ENCODE results near the gene FAM221A.
"Not testable (repeated sequence)": the region's sequence is repeated elsewhere in the genome, so short reads cannot be mapped to it uniquely, and the experiment has no call there.

FAM221A gene, protein sequence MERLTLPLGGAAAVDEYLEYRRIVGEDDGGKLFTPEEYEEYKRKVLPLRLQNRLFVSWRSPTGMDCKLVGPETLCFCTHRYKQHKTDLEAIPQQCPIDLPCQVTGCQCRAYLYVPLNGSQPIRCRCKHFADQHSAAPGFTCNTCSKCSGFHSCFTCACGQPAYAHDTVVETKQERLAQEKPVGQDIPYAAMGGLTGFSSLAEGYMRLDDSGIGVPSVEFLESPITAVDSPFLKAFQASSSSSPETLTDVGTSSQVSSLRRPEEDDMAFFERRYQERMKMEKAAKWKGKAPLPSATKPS

DNA sequence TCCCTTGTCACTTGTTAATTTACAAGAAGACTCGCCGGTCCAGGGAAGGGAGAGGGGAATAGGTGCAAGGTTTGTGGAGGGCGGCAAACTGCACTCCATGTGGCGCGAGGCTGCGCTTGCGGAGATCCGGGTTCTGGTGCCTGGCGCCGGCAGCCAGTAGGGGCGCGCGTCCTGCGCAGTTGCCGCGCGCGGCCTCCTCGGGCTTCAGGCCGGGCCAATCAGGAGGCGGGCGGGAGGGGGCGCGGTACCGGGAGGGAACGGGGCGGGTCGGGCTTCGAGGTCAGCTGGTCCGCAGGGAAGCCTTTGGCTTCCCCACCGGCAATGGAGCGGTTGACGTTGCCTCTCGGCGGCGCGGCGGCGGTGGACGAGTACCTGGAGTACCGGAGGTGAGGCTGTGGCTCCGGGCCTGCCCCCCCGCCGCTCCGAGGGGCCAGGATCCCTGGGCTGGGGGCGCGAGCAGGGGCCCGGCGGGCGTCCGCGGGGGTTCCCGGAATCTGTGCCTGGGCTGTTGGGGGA, at the start of gene FAM221A:
TSS of gene FAM221A (plus strand) at position 302 of the 516 bp plus-strand sequence. CDS start at position 322, 20 bp downstream.
- DNase-seq = peak; percentile 62

DNA sequence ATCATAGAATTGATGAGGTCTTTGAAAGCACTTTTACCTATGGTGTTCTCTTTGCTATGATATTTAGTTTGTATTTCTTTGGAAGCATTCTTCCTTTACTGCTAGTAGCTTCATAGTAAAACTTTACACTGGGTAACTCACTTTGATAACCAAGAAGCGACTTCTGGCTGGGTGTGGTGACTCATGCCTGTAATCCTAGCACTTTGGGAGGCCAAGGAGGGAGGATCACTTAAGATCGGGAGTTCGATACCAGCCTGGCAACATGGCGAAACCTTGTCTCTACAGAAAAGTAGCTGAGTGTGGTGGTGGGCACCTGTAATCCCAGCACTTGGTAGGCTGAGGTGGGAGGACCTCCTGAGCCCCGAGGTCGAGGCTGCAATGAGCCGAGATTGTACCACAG, 46.6 kb upstream of the FAM221A start:
- DNase-seq = no peak

DNA sequence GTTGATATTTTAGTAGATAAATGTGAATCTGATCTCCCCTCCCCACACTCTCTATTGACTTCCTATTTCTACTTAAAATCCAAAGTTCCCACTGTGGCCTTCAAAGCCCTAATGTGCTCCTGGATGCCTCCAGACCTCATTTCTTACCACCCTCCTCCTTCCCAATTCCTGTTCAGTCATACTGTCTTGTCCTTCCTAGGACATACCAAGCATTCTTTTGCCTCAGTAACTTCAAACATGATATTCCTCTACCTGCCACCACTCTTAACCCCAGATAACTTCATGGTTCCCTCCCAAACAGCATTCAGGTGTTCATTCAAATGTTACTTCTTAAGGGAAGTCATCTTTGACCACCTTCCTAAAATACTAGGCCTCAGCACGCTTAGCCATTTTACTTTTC, 34.2 kb upstream of the FAM221A start:
- DNase-seq = no peak

DNA sequence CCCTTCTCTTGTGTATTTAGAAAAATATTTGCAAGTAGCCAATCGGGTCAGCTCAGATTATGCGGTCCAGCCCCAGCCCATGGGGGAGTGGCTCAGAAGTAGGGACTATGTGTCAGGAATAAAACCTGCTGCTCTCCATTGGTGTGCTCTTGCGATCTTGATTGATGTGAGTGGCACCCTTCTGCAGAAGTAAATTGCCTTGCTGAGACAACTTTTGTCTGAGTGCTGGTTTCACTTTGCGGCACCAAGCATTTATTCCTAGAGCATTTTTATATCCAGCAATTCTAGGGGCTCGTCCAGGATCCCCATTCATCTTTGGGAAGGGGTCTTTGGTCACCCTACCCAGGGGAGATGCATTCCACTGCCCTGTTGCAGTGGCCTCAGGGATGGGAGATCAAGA, 26.1 kb upstream of the FAM221A start:
- DNase-seq = no peak

DNA sequence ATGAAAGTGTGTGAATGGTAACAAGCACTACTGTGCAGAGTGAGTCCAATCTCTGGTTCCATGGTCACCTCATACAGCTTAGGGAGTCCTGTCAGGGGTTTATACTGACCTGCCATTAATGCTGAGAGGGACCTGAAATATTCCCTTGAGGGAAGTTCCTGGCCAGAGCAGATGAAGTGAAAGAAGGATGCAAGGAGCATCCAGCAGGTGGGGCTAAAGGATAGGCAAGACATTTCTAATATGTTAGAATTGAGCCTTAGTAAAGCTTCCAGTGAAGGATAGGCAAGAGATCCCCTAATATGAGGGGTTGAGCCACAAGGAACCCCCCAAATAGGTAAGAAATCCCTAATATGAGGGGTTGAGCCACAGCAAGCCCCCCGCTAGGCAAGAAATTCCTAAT, 25.5 kb upstream of the FAM221A start:
- DNase-seq = peak; percentile 3

DNA sequence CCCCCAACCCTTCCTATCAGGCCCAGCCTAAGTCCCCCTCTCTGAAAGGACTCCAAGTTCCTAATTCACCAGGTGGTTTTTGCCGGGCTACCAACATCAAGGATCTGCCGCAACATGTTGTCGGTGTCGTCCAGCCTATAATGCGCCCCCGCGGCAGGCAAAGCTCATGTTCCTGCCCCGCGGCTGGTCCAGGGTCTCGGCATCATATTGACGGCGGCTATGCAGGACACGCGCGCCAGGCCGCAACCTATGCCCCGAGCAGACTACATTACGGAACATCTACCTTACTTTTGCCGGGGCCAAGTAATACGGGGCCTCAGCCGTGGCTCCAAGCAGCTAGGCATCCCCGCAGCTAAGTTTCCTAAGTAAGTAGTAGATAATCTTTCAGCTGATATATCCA, 24.6 kb upstream of the FAM221A start:
- no peak for DNase-seq

DNA sequence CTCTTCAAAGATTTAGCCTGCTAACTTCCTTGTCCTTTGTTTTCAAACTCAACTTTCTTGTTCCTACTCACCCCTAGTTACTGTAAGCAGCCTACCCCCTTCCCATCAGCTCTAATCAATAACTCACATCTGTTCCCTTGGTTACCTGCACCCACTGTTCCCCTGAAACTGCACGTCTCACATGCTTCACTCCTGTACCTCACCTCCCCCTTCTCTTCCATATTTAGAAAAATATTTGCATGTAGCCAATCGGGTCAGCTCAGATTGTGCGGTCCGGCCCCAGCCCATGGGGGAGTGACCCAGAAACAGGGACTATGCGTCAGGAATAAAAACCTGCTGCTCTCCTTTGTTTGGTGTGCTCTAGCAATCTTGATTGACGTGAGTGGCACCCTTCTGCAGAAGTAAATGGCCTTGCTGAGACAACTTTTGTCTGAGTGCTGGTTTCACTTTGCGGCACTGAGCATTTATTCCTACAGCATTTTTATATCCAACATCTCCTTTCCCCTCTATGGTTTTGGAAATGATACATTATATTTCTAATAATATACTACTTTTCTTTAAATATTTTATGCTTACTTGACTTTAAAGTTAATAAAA, 21.1 kb upstream of the FAM221A start:
- DNase-seq = no peak

DNA sequence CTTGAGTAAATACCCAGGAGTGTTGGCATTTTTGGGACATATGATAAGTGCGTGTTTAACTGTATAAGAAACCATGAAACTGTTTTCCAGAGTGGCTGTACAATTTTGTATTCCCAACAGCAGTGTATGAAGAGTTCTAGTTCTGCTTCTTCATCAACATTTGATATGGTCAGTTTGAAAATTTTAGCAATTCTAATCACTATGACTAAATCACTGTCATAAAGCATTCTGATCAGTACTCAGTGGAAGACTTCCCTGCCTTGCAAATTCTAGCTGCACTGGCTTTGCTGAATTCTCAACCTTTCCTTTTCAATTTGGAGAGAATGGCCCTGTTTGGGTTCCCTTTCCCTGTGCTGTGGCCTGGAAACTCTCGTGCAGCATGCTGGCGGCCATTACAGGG, 18.6 kb upstream of the FAM221A start:
- DNase-seq = no peak

DNA sequence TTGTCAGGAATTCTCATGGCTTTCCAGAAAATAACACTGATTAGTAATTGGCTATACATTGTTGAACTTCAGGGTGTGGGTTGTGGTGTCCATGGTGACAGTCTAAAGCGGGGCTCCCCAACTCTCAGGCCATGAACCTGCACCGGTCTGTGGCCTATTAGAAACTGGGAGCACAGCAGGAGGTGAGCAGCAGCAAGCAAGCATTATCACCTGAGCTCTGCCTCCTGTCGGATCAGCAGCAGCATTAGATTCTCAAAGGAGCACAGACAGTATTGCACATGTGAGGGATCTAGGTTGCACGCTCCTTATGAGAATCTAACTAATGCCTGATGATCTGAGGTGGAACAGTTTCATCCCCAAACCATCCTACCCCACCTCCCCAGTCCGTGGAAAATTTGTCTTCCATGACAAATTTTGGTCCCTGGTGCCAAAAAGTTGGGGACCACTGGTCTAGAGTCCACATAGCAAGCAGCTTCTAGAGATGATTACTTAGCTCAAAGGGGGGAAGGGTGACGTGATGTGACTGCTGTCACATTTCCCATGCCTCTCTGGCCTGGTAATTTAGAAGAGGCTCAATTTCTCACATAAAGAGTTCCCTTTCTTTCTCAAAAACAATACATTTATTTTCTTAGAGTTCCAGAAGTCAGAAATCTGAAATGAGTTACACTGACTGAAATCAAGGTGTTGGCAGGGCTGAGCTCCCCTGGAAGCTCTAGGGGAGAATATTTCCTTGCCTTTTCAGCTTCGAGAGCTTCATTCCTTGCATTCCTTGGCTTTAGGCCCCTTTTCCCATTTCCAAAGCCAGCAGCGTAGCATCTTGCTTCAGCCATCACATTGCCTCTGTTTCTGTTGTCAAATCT, 17.6 kb upstream of the FAM221A start:
- no peak for DNase-seq

DNA sequence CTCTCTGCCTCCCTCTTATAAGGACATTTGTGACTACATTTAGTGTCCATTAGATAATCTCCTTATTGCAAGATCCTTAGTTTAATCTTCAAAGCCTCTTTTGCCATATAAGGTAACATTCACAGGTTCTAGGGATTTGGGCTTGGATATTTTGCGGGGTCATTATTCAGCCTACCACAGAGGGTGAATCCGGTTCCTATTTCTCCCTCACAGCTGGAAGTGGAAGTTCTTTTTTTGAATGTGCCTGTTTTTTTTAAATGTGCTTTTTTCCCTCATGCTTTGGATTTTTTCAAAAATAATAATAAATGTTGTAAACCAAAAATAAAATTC, 17.1 kb upstream of the FAM221A start:
- DNase-seq = no peak

DNA sequence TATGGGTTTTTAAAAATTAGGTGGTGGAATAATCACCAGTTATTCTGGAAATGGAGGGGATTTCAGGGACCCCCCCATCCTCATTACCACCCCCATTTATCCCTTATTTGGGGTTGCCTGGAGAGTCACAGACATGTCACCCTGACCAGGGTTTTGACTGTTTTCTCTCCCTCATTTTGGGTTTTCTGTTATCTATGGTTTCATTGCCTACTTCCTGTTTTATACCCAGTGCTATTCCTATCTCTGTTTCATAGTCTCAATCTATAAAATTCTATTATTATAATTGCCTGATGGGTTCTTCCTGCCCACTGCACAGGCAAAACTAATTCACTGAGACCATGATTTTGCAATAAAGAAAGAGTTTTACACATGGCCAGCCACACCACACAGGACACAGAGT, 15.9 kb upstream of the FAM221A start:
- DNase-seq = no peak

DNA sequence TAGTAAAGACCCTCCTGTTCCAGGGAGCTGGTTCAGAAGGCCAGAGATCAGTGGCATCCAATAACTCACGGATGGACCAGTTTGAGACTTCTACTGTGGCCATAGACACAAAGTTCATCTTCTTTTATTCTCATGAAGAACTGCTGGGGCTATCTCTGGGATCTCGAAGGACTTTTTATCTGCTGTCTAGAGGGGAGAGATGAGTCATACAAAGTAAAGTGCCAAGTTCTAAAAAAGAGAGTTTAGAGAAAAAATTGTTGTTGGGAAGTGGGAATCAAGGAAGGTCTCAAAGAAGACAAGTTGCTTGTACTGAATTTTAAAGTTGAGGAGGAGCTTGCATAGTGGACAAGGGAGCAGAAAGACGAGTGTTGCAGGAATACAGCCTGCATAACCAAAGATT, 8.0 kb upstream of the FAM221A start:
- no peak for DNase-seq

DNA sequence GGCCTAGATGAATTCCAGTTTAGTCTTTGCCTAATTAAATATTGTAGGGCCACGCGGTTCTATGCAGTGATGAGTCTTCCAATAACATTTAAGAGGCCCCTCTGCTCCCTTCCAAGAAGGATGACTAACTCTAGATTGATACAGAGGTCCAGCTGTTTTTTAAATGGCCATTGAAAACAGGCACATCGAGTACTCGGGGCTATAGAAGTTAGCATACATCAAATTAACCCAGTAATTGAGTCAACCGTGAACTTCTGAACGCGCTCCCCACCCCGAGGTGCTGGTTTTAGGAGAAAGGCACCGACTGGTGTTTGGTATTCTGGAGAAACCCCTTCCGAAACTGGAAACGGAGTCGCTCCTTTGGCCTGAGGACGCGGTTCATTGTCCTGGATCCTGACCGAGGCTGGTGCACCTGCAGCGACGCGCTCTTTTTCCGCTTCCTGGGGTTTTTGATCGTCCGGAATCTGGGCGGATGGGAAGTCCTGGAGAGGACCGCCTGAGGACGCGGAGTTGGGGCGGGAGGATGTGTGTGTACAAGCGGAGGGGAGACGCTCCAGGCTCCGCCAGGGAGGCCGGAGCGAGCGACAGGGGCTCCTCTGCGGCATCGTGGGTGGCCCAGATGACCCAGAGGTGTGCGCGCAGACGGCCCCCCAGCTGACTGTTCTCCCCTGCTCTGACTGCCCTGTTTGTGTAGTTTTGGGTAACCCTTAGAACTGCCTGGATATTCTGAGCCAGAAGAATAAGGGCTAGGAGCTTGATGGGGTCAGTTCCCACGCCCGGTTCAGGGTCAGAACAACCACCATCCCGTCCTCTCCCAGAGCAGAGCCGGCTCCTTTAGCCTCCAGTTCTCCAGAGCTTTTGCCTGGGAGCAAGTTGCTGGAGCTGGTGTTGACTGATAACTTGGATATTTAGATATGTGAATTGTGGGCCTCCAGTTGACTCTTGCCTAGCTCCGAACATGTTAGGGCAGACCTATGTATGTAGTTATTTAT, 711 bp downstream of the FAM221A start:
- peak; percentile 21 for DNase-seq

DNA sequence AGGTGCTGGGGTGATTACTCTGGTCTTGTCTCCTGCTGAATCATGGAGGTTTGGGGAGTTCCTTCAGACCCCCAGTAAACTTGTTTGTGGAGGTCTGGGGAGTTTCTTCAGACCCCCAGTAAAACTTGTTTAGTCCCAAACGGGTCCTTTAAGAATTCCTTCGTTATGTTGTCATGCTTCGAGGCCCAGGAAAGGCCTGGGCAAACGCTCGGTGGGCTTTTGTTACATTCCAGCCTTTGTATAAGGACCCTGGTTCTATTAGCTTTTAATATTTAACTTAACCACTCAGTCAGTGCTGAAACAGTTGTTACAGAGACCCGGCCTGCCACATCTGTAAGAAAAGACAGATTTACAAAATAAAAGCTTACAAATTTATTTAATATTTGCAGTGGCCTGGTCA, 4.0 kb downstream of the FAM221A start:
- not testable (repeated sequence) for DNase-seq

DNA sequence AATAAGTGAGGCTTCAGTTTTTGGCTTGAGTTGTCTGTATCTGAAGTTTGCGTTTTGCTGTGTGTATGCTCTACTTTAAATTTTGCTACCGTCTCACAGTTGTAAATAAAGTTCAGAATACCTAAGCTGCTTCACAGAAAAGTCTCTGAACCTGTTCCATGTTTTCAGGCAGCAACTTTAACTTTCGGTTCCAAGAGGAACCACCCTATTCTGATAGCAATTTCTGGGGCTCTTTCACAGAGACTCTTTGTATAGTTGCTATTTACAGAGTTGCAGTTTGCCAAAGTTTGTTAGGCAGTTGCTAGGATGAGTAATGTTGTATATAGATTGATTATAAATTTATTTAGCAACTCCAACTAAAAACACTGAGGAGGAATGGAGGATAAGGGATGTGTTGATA, 5.7 kb downstream of the FAM221A start:
- DNase-seq = no peak

DNA sequence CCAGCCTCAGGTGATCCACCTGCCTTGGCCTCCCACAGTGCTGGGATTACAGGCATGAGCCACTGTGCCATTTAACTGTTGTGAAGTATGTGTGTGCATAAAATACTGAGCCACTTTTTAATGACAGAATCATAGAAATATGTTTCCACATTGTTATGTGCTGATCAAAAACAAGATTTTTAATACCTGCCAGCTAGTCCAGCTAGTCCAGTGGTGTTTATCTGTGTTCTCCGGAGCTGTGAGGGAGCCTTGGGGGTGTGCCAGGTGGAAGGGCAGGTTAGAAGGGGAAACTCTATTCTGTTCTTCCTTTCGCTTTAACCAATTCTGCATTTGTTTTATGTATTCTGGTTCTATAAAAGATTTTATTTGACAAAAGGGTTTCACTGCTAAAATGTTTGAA, 7.0 kb downstream of the FAM221A start:
- DNase-seq = no peak

DNA sequence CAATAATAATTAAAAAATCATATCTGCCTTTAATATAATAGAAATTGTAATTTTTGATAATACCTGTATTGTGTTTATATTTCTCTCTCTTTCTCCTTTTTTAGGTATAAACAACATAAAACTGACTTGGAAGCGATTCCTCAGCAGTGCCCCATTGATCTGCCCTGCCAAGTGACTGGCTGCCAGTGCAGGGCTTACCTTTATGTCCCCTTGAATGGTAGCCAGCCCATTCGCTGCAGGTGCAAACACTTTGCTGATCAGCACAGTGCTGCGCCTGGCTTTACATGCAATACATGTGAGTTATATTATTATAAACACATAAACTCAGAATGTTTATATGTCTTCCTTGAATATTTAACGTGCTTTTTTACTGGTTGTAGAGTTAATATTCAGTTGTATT, 9.2 kb downstream of the FAM221A start:
- DNase-seq = no peak

DNA sequence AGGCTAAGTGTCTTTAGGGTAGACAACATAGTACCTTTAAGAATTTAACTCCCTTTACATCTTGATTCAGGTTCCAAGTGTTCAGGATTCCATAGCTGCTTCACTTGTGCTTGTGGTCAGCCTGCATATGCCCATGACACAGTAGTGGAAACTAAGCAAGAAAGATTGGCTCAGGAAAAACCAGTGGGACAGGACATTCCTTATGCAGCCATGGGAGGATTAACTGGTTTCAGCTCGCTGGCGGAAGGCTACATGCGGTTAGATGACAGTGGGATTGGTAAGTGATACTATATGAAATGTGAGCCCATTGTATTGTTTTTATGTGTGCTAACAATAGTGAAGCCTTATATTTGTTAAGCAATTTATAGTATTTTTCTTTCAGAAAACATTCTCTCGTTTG, 11.3 kb downstream of the FAM221A start:
- no peak for DNase-seq

DNA sequence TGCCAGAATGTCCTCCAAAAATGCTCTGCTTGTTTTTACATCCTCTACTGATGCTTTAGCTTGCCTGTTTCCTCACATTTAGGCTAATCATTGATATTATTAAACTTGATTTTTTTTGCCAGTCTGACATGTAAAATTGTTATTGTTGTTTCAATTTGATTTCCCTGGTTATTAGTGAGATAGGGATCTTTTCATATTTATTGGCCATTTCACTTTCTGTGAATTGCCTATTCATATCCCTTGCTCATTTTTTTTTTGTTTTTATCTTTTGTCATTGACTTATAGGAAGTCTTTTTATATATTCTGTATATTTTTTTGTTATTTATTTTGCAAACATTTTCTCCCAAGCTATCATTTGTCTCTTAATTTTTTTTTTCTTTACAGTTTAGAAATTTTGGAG, 13.2 kb downstream of the FAM221A start:
- DNase-seq = no peak

DNA sequence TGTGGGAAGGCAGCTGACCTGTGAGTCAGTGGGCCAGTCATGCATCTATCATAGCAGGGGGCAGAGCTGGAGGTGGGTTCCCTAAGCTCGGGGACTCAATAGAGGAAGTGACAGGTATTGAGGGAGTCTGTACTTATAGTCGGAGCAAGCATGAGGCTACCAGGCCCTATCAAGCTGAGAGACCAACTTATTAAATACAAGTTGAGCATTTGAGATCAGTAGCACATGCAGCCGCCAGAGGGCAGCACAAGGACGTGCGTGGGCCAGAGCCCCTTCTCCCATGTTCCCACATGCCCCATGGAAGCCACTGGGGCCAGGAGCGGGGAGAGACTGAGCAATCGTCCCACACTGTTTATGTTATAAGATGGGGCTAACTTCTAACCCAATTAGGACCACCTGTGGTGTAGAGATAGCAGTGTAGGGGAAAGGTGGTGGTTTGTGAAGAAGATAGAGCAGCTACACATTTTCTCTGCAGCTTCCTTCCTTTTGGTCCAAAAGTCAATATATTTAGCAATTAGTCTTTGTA, 17.0 kb downstream of the FAM221A start:
- no peak for DNase-seq

DNA sequence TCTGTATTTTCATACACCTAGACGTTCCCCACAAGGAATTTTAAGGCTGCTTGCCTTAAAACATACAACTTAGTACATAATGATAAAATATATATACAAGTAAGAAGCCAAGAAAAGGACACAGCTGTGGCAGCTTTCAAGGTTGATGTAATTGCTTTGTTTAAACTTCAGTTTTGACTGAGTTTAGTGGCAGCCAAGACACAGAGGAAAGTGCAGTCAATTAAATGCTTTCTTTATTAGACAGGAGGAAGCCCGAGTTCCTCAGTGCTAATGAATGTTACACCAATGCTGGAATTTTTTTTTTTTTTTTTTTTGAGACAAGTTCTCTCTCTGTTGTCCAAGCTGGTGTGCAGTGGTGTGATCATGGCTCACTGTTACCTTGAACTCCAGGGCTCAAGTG, 18.8 kb downstream of the FAM221A start:
- DNase-seq = no peak

DNA sequence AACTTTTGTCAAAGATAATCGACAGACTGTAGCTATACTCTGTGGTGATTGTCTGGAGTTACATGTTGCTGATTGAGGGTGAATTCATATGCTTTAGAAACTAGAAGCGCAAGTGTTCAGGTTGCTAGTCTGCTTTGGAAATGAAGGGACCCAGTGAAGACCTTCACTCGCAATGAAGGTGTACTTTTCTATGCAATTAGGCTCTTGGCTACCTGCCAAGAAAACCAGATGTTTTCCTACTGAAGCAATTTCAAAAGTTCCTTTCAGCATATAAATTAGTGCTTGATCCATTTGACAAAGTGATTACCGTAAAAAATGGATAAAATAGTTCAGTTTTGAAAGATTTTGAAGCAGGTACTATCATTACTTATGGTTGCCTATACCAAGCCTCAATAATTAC, 20.0 kb downstream of the FAM221A start:
- DNase-seq = no peak

Measured in NCI-H1694 (cell line).